NCI-H2029 (cell line): ENCODE results near the gene SDC3.
A peak's percentile ranks its signal among the peaks of the same experiment; 100 is the strongest.

Experiments used
- DNase-seq: peaks from one replicate; lab custom pipeline; 2025; lab: John Stamatoyannopoulos, UW

Gene SDC3

DNA sequence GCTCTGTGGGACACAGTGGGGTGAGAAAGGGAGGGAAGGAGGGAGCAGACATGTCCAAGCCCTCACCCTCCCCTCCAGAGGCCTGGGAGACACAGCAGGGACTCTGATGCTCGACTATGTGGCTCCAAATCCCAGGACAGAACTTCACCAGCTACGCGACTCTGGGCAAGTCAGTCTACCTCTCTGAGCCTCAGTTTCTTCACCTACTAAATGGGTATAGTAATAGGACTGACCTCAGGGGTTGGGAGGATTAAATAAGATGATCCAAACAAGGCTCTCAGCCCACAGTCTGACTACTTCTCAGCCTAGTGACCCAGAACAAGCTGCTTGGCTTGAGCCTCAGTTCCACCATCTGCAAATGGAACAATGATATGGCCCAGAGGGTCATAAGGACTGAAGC is 19.6 kb downstream of the SDC3 start:
- DNase-seq: no peak

DNA sequence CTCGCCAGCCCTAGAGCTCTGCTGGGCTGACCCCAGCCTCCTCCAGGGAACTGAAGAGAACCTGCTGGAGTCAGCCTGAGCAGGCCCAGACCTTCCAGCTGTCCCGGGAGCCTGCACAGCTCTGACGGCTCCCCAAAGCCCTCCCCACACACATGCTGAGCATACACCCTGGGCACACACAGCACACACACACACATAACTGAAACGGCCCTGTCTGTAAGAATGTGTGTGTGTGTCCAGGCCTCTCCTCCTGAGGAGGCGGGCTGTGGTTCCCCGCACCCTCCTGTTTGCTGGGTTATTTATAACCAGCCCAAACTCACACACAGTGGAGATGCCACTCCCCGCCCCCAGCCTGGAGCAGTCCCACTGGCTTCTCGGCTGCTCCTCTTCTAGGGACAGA is 20.2 kb downstream of the SDC3 start:
- DNase-seq: no peak

DNA sequence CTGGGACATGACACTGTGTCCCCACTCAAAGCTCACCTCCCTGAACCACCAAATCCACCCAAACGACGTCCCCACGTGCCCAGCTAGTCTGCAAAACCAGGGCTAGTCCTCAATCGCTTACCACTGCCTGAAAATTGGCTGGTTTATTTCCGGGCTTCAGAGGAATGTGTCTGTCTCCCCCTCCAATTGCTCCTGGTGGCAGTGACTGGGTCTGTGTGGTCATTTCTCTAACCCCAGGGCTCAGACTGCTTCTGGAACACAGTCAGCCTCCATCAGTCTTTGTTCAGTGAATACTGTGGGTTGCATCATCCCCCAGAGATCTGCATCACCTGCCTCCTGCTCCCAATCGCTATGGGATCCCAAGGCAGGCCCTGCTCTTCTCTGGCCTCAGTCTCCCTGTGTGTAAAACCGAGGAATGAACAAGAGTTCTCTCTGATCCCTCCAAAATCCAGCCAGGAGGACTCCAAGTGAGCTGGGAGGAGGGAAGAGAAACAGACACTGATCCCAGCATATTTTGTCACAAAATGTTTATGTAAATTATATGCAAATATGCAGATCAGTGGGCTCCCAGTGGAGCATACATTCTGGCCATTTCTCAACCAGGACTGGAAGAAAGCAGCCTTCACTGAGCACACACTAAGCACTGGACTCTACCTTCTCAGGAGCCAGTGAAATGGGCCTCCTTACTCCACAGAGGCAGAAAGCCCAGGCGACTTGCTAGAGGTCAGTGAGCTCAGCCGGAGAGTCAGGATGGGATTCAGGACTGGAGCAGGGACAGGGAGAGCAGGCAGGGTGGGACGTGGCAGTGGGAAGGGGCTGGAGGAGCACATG is 20.9 kb downstream of the SDC3 start:
- no peak for DNase-seq

DNA sequence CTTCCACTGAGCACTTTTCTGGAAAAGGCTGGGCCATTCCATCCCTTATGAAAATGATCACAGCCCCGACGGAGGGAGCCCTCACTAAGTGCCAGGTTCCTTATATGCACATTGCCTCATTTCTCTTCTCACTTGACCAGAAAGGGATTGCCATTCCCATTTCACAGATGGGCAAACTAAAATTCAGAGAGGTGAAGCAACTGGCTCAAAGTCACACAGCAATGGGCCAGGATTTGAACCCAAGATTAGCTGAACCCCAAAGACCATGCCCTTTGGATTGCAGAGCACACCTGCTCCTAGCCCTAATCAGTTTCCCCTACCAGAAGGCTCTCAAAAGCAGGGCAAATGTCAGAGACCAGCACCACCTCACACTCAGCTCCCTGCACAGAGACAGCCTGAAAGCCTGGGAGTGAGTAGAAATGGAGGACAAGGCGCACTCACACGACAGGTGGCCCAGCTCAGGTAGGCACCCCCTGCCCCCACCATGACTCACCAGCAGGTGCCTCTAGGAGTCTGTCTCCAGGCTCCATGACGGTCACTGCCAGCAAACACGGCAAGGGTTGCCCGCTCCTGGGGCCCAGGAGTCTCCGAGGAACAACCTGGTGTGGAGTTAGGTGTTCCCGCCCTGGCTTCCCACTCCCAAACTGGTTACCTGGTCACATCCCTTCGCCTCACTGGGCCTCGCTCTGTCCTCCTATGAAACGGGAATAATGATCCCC is 21.7 kb downstream of the SDC3 start:
- DNase-seq: peak; percentile 73

DNA sequence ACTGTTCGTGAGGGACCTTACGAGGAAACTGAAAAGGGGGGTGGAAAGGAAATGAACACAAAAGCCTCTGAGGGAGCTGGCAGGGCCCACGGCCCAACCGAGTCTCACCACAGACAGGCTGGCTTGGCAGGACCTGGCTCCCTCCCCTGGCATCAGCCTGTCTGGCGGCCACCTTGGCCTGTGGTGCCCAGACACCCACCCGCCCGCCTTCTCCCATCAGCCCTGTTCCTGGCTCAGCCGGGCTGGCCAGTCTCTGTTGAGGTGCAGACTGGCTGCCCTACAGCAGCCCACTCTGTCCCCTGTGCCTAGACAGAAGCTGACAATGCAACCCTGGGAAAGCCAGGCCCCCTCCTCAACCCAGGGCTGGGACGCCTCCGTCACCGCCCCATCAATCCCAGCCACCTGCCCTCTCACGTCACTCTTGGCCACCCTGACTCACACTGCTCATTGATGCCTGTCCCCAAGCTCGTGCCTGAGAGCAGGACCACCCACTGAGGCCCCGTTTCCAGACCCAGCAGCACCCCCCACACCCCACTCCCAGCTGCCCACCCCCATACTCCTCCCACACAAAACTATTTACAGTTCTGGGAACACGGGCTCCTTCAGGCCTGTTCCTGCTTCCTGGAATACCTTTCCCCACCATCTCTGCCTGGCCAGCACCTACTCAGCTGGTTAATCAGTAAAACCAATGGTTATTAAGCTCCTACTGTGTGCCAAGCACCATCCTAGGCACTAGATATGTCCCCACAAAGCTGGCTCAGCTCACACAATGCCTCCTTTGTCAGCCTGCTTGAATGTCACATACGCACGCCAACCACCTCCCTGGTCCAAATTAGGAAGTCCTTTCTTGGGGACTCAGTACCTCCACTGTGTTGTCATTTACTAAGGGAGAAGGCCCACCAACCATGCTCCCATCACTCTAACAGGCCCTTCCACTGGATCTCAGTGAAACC is 22.7 kb downstream of the SDC3 start:
- no peak for DNase-seq

DNA sequence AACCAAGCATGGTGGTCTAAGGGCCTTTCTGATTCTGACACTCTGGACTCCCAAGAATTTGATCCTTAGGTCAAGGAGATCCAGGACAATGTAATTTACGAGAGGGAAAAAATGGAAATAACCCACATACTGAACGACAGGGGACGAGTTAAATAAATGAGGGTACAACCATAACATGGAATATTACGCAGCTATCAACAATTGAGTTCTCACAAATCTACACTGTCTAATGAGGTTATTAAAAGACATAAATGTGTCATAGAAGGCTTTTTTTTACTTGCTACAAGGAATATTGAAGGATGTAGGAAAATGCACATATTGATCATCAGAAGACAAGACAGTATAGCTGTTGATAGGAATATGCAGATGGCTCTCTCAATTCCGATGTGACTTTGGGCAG is 23.8 kb downstream of the SDC3 start:
- DNase-seq: no peak

DNA sequence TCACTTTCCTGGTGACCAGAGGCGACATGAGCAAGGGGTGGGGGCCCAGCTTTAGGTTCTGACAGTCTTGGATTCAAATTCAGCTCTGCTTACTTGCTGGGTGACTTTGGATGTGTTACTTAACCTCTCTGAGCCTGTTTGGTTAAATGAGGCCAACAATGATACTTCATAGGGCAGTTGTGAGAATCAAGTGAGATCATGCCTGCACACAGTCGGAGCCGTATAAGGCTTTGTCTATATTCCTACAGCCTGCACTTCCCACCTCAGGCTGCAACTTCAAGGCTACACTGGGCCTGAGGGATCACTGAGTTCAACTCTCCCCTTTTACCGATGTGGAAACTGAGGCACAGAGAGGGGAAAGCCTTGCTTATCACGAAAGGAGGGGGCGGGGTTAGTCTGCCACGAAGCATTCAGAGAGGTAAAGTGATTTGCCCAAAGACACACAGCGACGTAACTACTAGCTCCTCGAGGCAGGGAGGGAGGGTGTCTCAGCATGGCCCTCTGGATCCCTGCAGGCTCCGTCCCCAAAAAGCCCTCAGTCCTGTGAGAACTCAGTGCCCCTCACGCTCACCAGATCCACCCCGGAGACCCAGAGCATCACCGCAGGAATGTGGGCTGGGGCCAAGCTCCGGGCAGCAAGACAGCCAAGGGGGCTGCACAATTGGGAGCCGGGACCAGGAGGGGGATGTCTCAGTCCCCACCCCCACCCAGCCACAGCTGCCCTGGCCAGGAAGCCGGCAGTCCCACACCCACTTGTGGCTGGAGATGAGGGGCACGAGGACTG is 25.0 kb downstream of the SDC3 start:
- DNase-seq: no peak

DNA sequence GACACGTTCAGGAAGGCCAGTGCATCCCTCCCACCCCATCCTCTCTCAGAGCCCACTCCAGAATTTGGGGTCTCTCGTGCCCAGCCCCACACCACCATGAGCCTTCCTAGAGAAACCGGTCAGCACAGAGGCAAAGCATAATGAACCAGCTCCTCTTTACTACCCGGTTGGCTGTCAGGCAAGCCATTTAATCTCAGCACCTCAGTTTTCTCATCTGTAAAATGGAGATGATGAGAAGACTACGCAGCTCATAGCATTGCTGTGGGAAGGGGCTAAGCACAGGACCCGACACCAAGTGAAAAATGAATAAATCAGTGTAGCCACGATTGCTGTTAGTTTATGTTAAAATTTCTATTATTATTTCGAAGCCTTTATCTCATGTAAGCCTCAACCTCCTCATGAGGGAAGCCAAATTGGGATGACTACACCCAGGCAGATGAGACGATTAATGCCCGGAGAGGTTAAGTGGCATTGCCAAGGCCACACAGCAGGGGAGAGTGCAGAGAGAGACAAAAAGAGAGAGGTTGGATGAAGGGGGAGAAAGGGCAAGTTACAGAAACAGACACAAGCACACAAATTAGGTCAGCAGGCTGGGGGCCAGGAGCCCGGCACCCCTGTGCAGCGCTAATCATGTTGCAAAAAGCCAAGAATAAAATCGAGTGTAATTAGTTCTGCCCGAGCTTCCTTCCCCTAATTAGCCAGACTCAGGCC is 25.7 kb downstream of the SDC3 start:
- no peak for DNase-seq

DNA sequence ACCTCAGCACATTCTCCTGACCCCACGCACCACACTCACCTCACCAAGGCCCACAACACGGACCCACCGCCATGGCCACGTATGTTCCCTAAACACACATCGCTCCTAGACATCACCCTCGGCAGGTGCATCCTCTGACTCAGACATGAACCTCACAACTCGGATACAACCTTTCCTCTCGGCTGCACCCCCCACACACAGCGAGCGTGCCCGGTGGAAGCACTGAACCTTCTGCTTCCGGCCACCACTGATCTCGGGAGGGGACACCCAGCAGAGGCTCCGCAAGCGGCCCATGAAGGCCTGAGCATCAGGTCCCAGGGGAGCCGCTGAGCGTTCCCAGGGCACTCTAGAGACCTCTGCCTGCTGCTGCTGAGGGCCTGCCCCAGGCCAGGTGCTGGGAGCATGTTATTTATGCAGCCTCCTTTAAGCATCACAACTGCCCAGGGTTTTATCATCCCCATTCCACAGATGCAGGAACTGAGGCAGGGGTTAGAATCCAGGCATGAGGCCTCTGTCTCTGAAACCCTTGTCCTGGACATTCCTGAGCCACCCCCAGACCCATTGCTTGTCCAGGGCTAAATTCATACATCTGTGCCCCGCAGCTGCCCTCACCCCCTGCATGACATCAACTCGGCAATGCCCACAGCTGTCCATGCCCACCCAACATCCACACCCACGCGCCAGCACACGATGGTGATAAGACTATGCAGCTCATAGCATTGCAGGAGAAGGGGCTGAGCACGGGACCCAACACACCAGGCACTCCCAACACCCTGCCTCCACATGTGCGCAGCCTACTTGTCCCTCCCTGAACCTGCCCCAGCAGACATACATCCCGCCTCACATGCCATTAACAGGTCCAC is 27.0 kb downstream of the SDC3 start:
- DNase-seq: no peak

DNA sequence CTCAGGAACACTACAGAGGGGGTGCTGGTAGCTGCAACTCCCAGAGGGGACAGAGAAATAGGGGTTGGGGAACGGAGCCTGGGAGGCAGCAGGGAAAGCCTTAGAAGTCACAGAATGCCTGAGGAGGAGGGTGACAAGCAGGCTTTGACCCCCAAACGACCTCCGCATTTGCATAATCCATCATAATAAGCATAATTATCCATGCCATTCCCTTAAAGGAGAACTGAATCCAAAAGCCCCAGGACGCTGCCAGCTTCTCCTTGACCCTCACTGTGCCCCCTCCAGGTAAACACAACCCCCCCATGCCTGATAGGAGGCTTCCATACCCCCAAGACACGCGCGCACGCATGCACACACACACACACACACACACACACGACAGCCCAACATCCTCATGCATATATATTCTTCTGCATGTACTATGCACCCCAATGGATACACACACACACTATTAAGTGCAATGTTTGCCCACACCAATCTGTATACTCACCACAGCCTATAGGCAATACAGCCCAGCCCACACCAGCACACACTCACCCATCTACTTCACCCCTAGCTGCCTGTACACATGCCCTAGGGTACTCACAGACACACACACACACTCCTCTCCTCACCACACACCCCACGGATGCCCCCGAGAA is 27.8 kb downstream of the SDC3 start:
- DNase-seq: no peak

DNA sequence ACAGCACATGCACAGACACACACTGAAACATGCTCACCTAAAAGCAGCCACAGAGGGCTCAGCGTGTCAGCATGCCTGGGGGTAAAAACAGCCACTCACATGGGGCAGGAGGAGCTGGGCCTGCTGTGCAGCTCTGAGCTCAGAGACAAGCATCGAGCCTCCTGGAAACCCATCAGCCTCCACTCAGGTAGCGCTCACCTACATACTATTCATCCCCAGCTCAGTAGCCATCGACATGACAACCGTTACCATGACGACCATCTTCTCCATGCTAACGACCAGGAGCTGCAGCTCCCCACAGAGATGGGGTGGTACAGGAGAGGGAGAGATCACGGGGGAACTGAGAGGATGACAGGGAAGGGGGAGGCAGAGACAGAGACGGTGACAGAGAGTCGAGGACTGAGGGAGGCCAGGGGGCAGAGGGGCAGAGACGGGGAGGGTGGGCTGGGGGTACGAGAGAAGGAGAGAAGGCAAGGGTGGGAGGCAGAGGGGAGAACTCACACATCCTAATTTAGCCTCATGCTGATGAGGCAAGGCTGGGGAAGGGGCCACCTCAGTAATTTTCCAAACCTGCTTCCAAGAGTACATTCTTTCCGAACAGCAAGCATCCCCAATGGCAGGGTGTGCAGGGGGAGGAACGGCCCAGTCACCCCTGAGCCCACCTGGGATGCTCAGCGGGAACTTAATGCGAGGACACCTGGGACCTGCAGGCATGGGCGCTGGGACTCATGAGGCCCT is 28.4 kb downstream of the SDC3 start:
- DNase-seq: peak; percentile 59

DNA sequence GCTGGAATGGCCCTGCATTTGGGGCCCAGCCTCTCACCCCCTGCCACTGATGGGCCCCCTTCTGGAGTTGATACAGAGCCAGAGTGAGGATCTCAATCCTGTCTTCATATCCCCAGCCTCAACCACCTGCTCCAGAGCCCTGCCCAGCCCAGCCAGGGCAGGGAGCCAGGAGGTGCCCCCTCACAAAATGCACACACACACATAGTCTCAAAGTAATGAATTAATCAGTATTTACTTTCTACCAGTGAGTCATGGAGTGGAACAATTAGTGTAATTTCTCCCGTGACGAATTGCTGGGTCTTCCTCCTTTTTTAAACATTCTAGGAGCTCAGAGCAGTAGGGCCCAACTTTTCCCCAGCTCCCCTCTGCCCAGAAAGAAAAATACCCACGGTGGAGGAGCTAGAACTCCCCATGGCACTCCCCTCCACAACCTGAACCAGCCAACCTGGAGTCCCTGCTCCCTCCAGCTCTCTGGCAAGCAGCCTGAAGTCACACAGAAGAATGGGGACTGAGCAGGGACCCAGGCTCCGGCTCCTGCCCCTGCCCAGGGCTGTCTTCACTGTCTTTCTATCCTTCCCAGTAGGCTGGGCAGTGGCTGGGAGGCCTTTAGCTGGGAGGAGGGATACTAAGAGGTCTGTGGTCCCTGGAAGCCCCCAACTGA is 29.3 kb downstream of the SDC3 start:
- no peak for DNase-seq

DNA sequence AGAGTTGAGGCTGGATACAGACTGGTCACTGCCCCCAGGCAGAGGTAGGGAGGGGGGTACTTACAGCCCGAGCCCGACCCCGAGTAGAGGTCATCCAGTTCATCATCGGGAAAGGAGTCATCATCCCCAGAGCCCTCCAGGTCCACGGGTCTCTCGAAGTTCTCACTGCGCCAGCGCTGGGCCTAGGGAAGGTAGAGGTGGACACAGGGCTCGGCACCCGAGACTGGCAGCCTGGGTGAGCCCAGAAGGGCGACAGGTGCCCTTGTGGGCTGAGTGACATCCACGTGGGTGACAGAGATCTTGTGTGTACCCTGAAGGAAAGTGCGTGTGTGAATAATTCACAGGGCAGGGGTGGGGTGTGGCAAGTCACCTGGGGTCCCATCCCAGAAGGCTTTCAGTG is 30.0 kb downstream of the SDC3 start:
- DNase-seq: no peak

DNA sequence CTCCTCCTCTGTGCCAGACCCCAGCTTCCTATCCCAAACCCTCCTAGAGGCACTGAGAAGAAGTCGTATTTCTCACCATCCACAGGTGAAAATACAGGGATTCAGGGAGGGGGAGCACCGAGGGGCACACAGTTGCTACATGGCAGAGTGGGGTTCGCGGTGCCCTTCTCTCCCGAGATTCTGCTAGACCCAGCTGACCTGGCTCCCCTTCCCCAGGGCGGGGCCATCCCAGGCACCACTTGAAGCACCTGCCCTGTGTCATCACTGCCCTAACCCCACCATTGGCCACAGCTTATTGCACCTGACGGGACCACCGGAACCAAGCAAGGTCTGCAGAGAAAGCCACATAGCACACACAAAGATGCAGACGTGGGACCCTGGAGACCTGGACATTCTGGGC is 30.5 kb downstream of the SDC3 start:
- DNase-seq: no peak

DNA sequence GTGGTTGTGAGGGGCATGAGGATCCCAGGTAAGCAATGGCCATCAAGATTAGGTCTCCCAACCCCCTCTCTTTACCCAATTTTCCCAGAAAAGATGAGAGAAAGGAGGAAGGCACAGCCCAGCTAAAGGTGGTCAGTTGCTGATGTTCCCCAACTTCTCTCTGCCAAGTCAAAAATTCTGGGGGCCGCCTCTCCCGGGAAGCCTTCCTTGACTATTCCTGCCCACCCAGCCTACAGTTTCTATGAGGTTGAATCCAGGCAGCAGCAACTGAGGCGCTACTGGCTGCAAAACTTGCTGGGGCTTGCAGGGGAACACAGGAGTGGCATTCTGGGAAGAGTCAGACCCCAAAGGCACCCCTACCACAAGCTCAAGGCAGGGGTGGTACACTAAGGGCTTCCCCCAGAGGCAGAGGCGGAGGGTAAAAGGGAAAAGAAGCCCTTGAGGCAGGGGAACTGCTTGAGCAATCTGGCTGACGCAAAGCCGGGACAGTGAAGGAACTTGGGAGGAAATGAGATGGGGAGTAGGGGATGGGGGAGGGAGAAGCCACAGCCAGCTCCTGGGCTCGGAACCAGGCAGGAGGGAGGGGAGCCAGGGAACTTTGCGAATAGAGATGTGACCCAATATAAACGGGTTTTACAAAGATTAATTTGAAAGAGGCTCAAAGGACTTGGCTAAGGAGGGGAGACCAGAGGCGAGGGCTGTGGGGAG is 31.2 kb downstream of the SDC3 start:
- no peak for DNase-seq

DNA sequence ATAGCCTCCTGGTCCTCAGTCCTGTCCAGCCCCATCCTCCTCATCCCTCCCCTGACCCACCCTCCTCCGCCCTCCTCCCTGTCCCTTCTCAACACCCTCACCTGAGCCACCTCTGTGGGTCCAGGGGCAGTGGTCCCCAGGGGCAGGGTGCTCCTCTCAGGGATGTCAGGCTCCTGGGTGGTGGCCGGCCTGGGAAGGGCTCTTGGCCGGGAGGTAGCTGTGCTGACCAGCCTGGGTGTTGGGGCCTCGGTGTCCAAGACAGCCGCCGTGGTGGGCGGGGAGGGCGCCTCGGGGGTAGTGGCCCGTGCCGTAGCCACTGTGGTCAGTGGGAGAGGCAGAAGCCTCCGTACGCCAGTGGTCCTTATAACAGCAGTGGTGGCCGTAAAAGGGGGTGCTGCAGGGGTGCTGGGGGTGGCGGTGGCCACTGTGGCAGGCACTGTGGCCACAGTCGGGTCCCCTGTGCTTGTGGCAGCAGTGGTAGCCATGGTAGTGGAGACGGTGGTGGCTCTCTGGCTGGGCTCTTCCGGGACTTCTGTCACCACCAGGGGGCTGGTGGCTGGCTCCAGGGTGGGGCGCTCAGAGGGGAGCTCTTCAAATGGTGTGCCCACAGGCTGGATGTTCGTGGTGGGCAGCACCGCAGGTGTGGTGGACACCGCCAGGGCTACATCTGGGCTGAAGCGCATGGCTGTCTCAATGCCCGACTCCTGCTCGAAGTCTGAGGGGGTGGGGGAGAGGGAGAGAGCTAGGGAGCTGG is 31.9 kb downstream of the SDC3 start:
- no peak for DNase-seq

DNA sequence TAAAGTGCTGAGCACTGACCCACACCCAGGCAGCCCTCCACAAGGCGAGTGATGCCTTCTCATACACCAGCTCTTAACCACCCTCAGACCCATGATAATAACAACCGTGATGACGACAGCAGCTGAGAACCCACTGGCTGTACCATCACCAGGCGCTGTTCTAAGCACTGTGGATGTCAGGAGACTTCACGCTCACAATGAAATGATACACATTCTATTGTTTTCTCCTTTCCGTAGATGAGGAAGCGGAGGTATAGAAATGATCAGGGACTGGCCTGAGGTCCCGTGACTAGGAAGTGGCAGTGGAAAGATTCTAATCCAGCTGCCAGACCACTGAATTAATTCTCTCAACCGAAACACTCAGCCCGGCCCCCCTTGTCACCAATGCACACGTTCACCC is 32.6 kb downstream of the SDC3 start:
- DNase-seq: no peak
